HepG2 (cell line): ENCODE results near the gene RAB39A. TPM values are rescaled to one million over a fixed set of nuclear protein-coding genes. Genes with fewer than 3 reads are reported as not detected.
A peak's percentile ranks its signal among the peaks of the same experiment; 100 is the strongest.

Experiments
- AHDC1 ChIP-seq: sonication (generic); formaldehyde crosslinking; IDR thresholded peaks from 2 replicates; pipeline ENCODE4 v1.5.1; 2020; ENCODE audit warnings: mild to moderate bottlenecking, missing genetic modification reagents, borderline replicate concordance
- FUBP1 ChIP-seq: sonication (generic); formaldehyde crosslinking; IDR thresholded peaks from 2 replicates; pipeline ENCODE4 v1.5.1; 2020; ENCODE audit warnings: missing genetic modification reagents, mild to moderate bottlenecking, borderline replicate concordance
- IKZF4 ChIP-seq: sonication (generic); formaldehyde crosslinking; IDR thresholded peaks from 2 replicates; pipeline ENCODE4 v1.5.1; 2020; ENCODE audit warnings: borderline replicate concordance, mild to moderate bottlenecking, low read depth, missing genetic modification reagents; ENCODE audit errors: not compliant biosample characterization
- ISL2 ChIP-seq: sonication (generic); formaldehyde crosslinking; IDR thresholded peaks from 2 replicates; pipeline ENCODE4 v1.5.0; 2020; ENCODE audit warnings: missing genetic modification reagents
- JUND ChIP-seq: sonication (generic); formaldehyde crosslinking; IDR thresholded peaks from 2 replicates; pipeline ENCODE4 v1.8.0; 2022; ENCODE audit warnings: mild to moderate bottlenecking, missing genetic modification reagents
- KDM4B ChIP-seq: sonication (generic); formaldehyde crosslinking; IDR thresholded peaks from 2 replicates; pipeline ENCODE4 v1.4.0; 2020; ENCODE audit warnings: missing genetic modification reagents
- MIER2 ChIP-seq: IDR thresholded peaks from 2 replicates; pipeline ENCODE4 v1.6.1; 2016; ENCODE audit warnings: missing biosample characterization, missing genetic modification reagents
- NAIF1 ChIP-seq: sonication (generic); formaldehyde crosslinking; IDR thresholded peaks from 2 replicates; pipeline ENCODE4 v1.5.0; 2020; ENCODE audit warnings: mild to moderate bottlenecking, missing genetic modification reagents, borderline replicate concordance
- PRPF4 ChIP-seq: fragments of 200-400 bp; formaldehyde crosslinking; IDR thresholded peaks from 2 replicates; pipeline ENCODE4 v1.6.1; 2016; ENCODE audit warnings: low read length, low read depth; ENCODE audit not compliant: poor library complexity, severe bottlenecking
- RFXANK ChIP-seq: IDR thresholded peaks from 2 replicates; pipeline ENCODE4 v1.6.1; 2016
- SMAD9 ChIP-seq: sonication (generic); formaldehyde crosslinking; IDR thresholded peaks from 2 replicates; pipeline ENCODE4 v1.5.1; 2020; ENCODE audit warnings: mild to moderate bottlenecking, missing genetic modification reagents
- TAF1 ChIP-seq: sonication (generic); formaldehyde crosslinking; IDR thresholded peaks from 2 replicates; pipeline ENCODE4 v1.4.0; 2020; ENCODE audit warnings: missing genetic modification reagents
- TERF1 ChIP-seq: sonication (generic); formaldehyde crosslinking; IDR thresholded peaks from 2 replicates; pipeline ENCODE4 v1.8.0; 2022; ENCODE audit warnings: mild to moderate bottlenecking, missing genetic modification reagents, moderate library complexity
- ZNF205 ChIP-seq: IDR thresholded peaks from 2 replicates; pipeline ENCODE4 v1.6.1; 2018; ENCODE audit warnings: missing biosample characterization, missing genetic modification reagents
- ZNF33A ChIP-seq: sonication (generic); formaldehyde crosslinking; IDR thresholded peaks from 2 replicates; pipeline ENCODE4 v1.5.1; 2020; ENCODE audit warnings: missing genetic modification reagents, mild to moderate bottlenecking, moderate library complexity, borderline replicate concordance
- ZNF713 ChIP-seq: sonication (generic); formaldehyde crosslinking; IDR thresholded peaks from 2 replicates; pipeline ENCODE4 v1.4.0; 2020; ENCODE audit warnings: mild to moderate bottlenecking, missing genetic modification reagents
- ZNF766 ChIP-seq: sonication (generic); formaldehyde crosslinking; IDR thresholded peaks from 2 replicates; pipeline ENCODE4 v1.5.0; 2020; ENCODE audit warnings: missing genetic modification reagents, borderline replicate concordance
- ZSCAN29 ChIP-seq: sonication (generic); formaldehyde crosslinking; conservative IDR thresholded peaks from 2 replicates; pipeline ENCODE4 v1.4.0; 2020; ENCODE audit warnings: mild to moderate bottlenecking, missing genetic modification reagents
- polyA plus RNA-seq, 8 experiments: library from polyadenylated mRNA; depleted of rRNA in 3 of 8; stranded (reverse) in 7 of 8; unstranded in 1 of 8; fragments of >200 nt; fragmentation: Illumina TruSeq in 4 of 8; extraction: Trizol in 4 of 8; gene quantifications; 2 replicates each; pipeline versions ENCODE4 v1.2.1 to v1.2.3, GENCODE V29; 2011 to 2016; ENCODE audit warnings: low read depth in 4 of 8, missing spikeins in 1 of 8, mixed read lengths in 1 of 8; ENCODE audit not compliant: insufficient read depth in 1 of 8
- total RNA-seq, 5 experiments: library from RNA; depleted of rRNA; stranded (reverse); fragments of >200 nt; fragmentation: Illumina TruSeq; extraction: Trizol; gene quantifications; 2 replicates each; pipeline ENCODE4 v1.2.3, GENCODE V29; 2016; ENCODE audit warnings: low read depth in 1 of 5

The RAB39A gene
- total and polyA plus RNA-seq, 2 of the 13 experiments (the other 11 are each of a cell fraction or from before 2014, with no cell fraction given) = not detected

- no peak for TF ChIP-seq FUBP1 (CRISPR knock-in tag)
- no peak; the same call in 1 of the 2 replicates for TF ChIP-seq JUND (CRISPR knock-in tag)
- TF ChIP-seq ZSCAN29 (CRISPR knock-in tag) = peak; percentile 83; the same call in 1 of the 2 replicates
- 0 out of 2 replicates have a peak, but pooled peaks have one; percentile 14 for TF ChIP-seq RFXANK (CRISPR knock-in tag)
- peak; percentile 75; the same call in 1 of the 2 replicates for TF ChIP-seq NAIF1 (CRISPR knock-in tag)
- TF ChIP-seq ZNF713 (CRISPR knock-in tag) = no peak
- peak; percentile 35; the same call in 1 of the 2 replicates for TF ChIP-seq ISL2
- TF ChIP-seq KDM4B = no peak; the same call in 1 of the 2 replicates
- TF ChIP-seq ZNF766 (CRISPR knock-in tag) = peak; percentile 65; the same call in 1 of the 2 replicates
- TF ChIP-seq TERF1 (CRISPR knock-in tag) = no peak
- TF ChIP-seq PRPF4 = no peak
- TF ChIP-seq IKZF4 (CRISPR knock-in tag) = no peak
- TF ChIP-seq ZNF205 (CRISPR knock-in tag) = peak; percentile 18
- TF ChIP-seq TAF1 = peak; percentile 94
- peak; percentile 12; the same call in 1 of the 2 replicates for TF ChIP-seq MIER2 (CRISPR knock-in tag)
- peak; percentile 86; the same call in 1 of the 2 replicates for TF ChIP-seq SMAD9
- no peak for TF ChIP-seq AHDC1
- 0 out of 2 replicates have a peak, but pooled peaks have one; percentile 54 for TF ChIP-seq ZNF33A
Measured at GRCh38 chr11:108008656-108009496, 80.6 kb downstream of the RAB39A start, which contains the start of gene CUL5 (continued).
